ENCODE measurements around the gene CLK3. TPM values are rescaled to one million over a fixed set of nuclear protein-coding genes. Genes with fewer than 3 reads are reported as not detected.

The CLK3 gene
- total and polyA plus RNA-seq, 2 of the 8 experiments (the other 6 are each of a cell fraction or from before 2014, with no cell fraction given) = 43.5 to 67.3 TPM

DNA sequence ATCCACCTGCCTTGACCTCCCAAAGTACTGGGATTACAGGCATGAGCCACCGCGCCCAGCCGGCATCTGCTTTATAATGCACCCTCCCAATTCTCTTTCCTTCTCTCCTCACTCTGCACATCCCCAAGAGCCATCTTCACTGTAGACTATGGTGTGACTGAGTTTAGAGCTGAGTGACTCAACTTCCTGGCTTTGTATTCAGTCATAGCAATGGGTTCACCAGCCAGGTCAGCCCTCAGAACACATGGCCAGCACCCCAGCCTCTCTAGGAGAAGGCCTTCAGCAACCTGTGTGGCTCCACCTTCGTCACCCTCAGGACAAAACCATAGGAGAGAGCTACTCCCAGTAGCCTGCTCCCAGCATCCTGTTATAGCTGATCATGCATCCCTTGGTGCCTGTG is 41.6 kb upstream of the CLK3 start:
- no peak overlapping the region for H4K5ac ChIP-seq (ENCODE audit: insufficient read length, low read depth, low read length)
- no peak overlapping the region for H3K23ac ChIP-seq (ENCODE audit: insufficient read length)
- no peak overlapping the region for H3K18ac ChIP-seq (ENCODE audit: extremely low read depth, low read length)
- no peaks in the 10 kb centered on the region for H3K27me3 ChIP-seq (replicated peaks in 1 of 4; ENCODE audit: control insufficient read depth in 3 of 4, extremely low read depth in 1 of 4, insufficient read depth in 3 of 4, low read length in 3 of 4)
- H3K79me2 ChIP-seq (ENCODE audit: control insufficient read depth in 1 of 2, insufficient read depth in 2 of 2, low read length in 2 of 2) = peaks cover 4 to 20% of the 10 kb centered on the region in 2 experiments
- H3K36me3 ChIP-seq (ENCODE audit: control insufficient read depth in 2 of 4, insufficient read depth in 4 of 4, low read length in 3 of 4) = peaks cover 27 to 76% (median 53%) of the 10 kb centered on the region in 4 experiments
- no peak overlapping the region for H3K14ac ChIP-seq (ENCODE audit: insufficient read length)
- H2BK20ac ChIP-seq (ENCODE audit: low read length) = no peak overlapping the region
- H3K79me1 ChIP-seq (ENCODE audit: low read depth, low read length) = peaks cover 12% of the 10 kb centered on the region
- POLR2A ChIA-PET (ENCODE audit: partially characterized antibody) = interaction anchor here (0.8 to 1.6 kb wide), 4 partner anchors 21 to 33 kb away, joined by 3 to 4 read pairs (median 3); partner anchors contain the start of gene ARID3B
- no peaks in the 10 kb centered on the region for H3K9me3 ChIP-seq (ENCODE audit: insufficient read depth in 2 of 2, low read depth in 1 of 2, low read length in 1 of 2)
- H2BK120ac ChIP-seq (replicated peaks; ENCODE audit: low read depth, low read length) = no peak overlapping the region
- no peak overlapping the region for H2AK5ac ChIP-seq (ENCODE audit: low read depth, low read length)
- H3K4me2 ChIP-seq (ENCODE audit: insufficient read depth in 1 of 2, low read depth in 2 of 2, low read length in 2 of 2) = no peak overlapping the region
- no peaks in the 10 kb centered on the region for H3K23me2 ChIP-seq (ENCODE audit: low read depth, low read length)
- H3K4me1 ChIP-seq (replicated peaks in 1 of 4; ENCODE audit: control insufficient read depth in 3 of 4, insufficient read depth in 4 of 4, low read length in 3 of 4) = no peaks in the 10 kb centered on the region
- FAIRE-seq (no peak), DNase-seq (ENCODE audit: low read depth in 1 of 2, low spot score in 2 of 2) (no peak)
- H4K91ac ChIP-seq (replicated peaks; ENCODE audit: insufficient read length, low read length) = no peak overlapping the region
- no peak overlapping the region for H3K4ac ChIP-seq (replicated peaks; ENCODE audit: insufficient read length, low read depth, low read length)
- H2BK5ac ChIP-seq (ENCODE audit: low read depth, low read length) = no peak overlapping the region
- H3K27ac ChIP-seq (ENCODE audit: low read depth, low read length) = no peak overlapping the region
- H3K9ac ChIP-seq (replicated peaks in 1 of 4; ENCODE audit: extremely low read depth in 1 of 4, low read depth in 3 of 4, low read length in 3 of 4) = no peak overlapping the region
- CTCF ChIA-PET (ENCODE audit: partially characterized antibody) = interaction anchor here (1.3 to 1.7 kb wide), 3 partner anchors 10 to 28 kb away, joined by 4 to 5 read pairs (median 5); no protein-coding TSS in a partner anchor
- H3K4me3 ChIP-seq (ENCODE audit: extremely low read depth in 1 of 4, insufficient read depth in 2 of 4, low read depth in 3 of 4, low read length in 4 of 4) = no peak overlapping the region
- H2AFZ ChIP-seq (ENCODE audit: low read length) = no peak overlapping the region
- 96% methylated on average over 4 of the region's 4 CpGs; no CpG with 5 or more reads in 1 of the 2 experiments for WGBS, 2 experiments (ENCODE audit: extremely low coverage in 1 of 2, insufficient coverage in 1 of 2, insufficient read length in 1 of 2, insufficient replicate concordance in 2 of 2, low coverage in 1 of 2, low lambda C conversion rate in 2 of 2, missing lambda C conversion rate in 1 of 2)
- no peak overlapping the region for H4K8ac ChIP-seq (ENCODE audit: extremely low read depth, insufficient read depth, low read length)
- H4K20me1 ChIP-seq (replicated peaks in 1 of 2; ENCODE audit: control insufficient read depth in 1 of 2, insufficient read depth in 2 of 2, low read length in 2 of 2) = peaks cover under 1 to 10% of the 10 kb centered on the region in 2 experiments
- no peak overlapping the region for H2BK12ac ChIP-seq (ENCODE audit: low read depth, low read length)
- no peak overlapping the region for H3K56ac ChIP-seq (replicated peaks; ENCODE audit: insufficient read length, low read depth, low read length)
- no peak overlapping the region for H2BK15ac ChIP-seq (ENCODE audit: low read length)
- no peak for TF ChIP-seq KDM4A (IDR thresholded peaks at IDR 0.05; ENCODE audit: low read depth, low read length, severe bottlenecking)
- no peak for TF ChIP-seq RXRA (IDR thresholded peaks at IDR 0.05; ENCODE audit: insufficient read depth, low read depth, low read length)
- no peak for TF ChIP-seq MAFK (IDR thresholded peaks at IDR 0.05; ENCODE audit: low read depth, low read length)
- no peak for TF ChIP-seq TBP (IDR thresholded peaks at IDR 0.05; ENCODE audit: low read depth, low read length)
- TF ChIP-seq BACH1 (IDR thresholded peaks at IDR 0.05; ENCODE audit: low read length) = no peak
- TF ChIP-seq, protein P1, sequence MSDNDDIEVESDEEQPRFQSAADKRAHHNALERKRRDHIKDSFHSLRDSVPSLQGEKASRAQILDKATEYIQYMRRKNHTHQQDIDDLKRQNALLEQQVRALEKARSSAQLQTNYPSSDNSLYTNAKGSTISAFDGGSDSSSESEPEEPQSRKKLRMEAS (IDR thresholded peaks at IDR 0.05) = no peak
- no peak for TF ChIP-seq EP300 (IDR thresholded peaks at IDR 0.05; ENCODE audit: borderline replicate concordance in 1 of 2, low read depth in 2 of 2, low read length in 2 of 2)

Measured in H1 (cell line).